CD1c-positive myeloid dendritic cell (primary cell): ENCODE data around the gene RBM48.
"Not testable (repeated sequence)": the region's sequence is repeated elsewhere in the genome, so short reads cannot be mapped to it uniquely, and the experiment has no call there.

ENCODE experiments used
- DNase-seq: peaks from one replicate; pipeline ENCODE4 v3.0.0-alpha.2; 2016; ENCODE audit errors: extremely low spot score

The RBM48 gene

GRCh38 chr7:92528188-92528957 lies at the start of gene RBM48, which contains the start of gene PEX1:
Gene RBM48 (plus strand): TSS chr7:92528795. CDS start chr7:92528814, 19 bp downstream.
Gene PEX1 (minus strand): TSS chr7:92528520. CDS start chr7:92528435, 85 bp downstream.
- peak; percentile 99 for DNase-seq

- not testable (repeated sequence) for DNase-seq
Observed at GRCh38 chr7:92479146-92479545, 49.4 kb upstream of the RBM48 start.

DNA sequence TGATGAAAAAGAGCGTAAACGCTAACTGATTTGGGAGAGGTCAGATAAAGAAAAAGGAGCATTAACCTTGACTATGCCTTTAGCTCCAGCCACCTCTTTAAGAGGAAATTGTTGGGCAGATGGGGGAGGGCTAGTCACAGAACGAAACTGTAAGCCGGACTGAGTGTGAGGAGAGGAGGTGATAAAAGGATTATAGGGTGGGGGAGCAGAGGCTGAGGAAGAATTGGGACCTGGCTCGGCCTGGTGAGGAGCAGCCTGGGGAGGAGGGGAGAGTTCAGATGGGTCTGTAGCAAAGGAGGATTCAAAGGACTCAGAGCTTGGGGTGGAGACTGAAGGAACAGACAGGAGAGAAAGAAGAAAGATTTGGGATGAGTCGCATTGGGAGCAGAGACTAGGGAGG lies 45.0 kb upstream of the RBM48 start:
- DNase-seq: not testable (repeated sequence)

- DNase-seq: not testable (repeated sequence)
Observed at GRCh38 chr7:92484226-92484625, 44.4 kb upstream of the RBM48 start.

GRCh38 chr7:92485267-92485892 lies 43.2 kb upstream of the RBM48 start:
- no peak for DNase-seq

DNA sequence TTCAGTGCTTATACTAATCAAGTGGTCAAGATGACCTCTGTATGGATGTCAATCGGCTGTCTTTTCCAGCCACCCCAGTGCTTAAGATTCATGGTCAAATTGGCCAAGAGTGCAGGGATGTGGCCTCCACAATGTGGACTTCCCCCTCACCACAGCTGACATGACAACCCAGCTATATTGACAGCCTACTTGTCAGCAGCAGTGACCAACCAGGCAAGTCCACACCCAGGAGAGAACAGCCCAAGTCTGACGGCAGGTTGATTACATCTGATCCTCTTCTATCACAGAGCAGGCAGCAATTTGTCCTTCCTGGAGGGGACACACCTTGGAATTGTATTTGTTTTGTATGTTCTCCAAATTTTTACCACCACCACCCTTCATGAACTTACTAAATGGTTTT lies 42.6 kb upstream of the RBM48 start:
- no peak for DNase-seq

DNA sequence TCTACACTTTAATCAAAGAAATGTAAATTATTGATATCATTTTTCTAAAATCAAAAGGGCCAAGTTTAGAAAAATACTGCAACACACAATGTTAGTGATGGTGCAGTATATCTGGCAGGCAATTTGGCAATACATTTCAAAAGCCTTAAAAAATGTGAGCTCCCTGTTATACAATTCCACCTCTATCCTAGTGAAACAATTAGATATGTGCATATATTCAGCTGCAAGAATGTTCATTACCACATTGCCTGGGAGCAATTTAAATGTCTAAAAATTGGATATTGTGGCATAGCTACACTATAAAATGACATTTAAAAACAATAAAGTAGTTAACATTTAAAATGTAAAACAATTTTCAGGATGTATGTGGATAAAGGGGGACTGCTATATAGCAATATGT lies 40.8 kb upstream of the RBM48 start:
- DNase-seq: no peak

DNA sequence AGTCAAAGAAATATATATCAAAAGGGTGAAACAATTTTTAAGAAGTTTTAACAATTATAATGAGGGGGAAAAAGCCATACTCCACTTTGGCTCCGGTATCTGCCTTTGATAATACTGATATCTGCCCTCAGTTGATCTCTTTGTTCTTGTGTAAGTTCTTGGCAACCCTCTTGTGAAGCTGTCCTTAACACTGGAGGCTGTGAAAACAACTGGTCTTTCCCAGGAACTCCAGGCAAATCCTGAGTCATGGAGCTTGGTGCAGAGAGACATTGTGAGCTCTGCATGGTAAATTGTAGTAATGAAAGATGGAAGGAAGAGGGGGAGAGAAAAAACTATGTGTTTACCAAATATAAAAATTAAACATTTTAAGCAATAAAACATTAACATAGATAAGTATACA lies 39.0 kb upstream of the RBM48 start:
- DNase-seq: no peak

- DNase-seq: no peak
Observed at GRCh38 chr7:92496876-92497275, 31.7 kb upstream of the RBM48 start.

DNA sequence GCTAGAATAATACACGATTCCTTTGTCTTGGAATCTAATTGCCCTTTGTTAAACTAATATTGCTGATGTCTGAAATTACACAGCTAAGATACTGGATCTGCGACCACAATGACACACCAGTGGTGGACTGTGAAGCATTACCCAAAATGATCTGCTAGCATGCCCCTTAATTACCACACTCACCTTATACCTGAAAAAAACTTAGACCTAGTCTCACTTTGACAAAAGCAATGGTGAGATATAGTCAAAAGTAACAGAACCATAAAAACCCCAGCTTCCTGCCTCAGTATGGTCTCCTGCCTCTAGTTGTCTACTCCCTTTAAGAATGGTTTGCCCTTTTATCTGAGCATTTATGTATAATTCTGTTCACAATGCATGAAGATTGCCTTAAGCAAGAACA lies 30.0 kb upstream of the RBM48 start:
- no peak for DNase-seq

DNA sequence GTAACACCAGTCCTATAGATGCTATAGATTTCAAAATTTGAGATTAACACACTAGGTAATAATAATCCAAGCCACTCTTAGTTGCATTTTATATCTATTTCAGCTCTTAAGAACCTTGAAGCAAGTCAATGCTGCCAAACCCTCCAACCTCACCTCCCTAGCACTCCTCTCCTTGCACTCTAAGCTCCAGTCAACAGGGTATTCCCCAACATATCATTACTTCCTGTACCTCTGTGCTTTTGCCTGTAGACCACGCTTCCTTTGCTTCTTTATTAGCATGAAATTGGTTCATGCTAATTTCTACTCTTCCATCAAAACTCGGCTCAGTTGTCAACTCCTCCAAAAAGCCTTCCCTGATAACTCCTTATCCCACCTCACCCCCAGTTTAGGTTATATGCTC lies 24.8 kb upstream of the RBM48 start:
- no peak for DNase-seq

DNA sequence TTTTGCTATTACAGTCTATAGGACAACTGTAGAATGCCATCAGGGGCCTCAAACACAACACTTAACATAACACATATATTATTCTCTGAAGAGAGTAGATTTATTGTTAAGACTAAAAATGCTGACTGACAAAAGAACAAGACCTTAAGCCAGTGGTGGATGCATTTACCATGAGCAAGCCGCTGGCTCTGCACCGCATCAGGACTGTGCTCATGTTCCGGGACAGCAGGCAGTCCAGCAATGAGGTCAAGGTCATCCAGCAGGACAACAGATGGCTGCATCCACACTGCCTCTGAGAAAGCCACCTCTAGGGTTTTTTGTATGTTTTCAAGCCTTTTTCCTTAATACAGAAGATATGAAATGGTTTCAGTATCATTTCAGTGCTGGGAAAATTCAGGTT lies 24.0 kb upstream of the RBM48 start:
- DNase-seq: no peak

DNA sequence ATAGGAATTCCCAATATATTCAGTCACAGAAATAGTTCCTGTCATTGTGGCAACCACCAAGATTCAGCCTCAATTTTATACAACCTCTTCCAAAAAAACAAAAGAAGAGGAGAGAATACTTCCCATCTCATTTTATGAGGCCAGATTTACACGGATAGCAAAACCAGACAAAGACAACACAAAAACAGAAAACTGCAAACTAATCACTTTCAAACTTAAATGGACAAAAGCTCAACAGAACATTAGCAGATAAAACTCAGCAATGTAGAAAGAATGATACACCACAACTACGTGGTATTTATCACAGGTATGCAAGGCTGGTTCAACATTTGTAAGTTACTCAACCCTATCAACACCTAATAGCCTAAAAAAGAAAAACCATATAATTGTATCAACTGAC lies 22.2 kb upstream of the RBM48 start:
- no peak for DNase-seq

GRCh38 chr7:92508946-92509345 lies 19.6 kb upstream of the RBM48 start:
- DNase-seq: no peak

DNA sequence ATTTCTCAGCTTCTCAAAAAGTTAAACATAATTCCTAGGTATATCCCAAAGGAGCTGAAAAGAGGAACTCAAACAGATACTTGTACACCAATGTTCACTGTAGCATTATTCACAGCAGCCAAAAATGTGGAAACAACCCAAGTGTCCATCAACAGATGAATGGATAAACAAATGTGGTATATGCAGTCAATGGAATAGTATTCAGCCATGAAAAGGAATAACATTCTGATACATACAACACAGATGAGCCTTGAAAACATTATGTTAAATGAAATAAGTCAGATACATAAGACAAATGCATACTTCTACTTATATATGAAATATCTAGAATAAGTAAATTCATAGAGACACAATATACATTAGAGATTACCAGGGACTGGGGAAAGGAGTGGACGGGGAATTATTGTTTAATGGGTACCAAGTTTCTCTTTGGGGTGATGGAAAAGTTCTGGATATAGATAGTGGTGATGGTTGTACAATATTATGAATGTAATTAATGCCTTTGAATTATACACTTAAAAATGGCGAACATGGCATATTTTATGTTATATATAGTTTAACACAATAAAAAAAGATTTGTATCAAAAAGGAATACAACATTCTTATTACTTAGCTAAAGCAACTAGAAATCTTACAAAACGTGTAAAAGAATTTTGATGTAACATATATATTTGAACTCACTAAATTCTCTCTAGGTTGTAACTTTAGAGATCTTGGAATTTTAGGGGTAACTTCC lies 15.3 kb upstream of the RBM48 start:
- no peak for DNase-seq

- no peak for DNase-seq
Observed at GRCh38 chr7:92517631-92518030, 11.0 kb upstream of the RBM48 start.

DNA sequence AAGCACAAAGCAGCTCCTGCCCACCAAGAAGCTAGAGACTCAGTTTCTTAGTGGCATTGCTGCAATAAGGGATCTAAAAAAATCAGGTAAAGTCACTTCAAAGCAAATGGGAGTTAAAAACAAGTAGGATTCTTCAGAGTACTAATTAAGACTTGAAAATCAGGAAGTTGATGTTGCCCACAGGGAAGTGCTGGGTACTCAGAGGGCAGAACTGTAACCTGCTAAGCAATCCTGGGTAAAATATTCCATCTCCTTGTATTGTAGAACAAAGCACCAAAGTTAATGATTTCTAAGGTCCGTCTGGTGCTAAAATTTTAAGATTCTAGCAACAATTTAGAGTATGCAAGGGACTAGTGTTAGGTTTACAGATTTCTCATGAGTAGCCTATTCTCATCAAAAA lies 8.6 kb upstream of the RBM48 start:
- DNase-seq: peak; percentile 8

DNA sequence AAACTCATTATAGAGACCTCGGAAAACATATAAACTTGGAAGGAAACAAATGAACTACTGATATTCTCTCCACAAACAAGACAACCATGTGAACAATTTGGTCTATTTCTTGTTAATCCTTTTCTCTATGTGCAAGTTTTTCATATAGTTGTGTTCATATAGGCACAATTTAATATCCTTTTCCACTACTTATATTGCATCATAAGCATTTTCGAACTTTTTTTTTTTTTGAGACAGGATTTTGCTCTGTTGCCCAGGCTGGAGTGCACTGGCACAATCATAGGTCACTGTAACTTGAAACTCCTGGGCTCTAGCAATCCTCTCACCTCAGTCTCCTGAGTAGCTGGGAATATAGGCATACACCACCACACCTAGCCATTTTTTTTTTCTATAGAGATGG lies 5.5 kb upstream of the RBM48 start:
- no peak for DNase-seq

DNA sequence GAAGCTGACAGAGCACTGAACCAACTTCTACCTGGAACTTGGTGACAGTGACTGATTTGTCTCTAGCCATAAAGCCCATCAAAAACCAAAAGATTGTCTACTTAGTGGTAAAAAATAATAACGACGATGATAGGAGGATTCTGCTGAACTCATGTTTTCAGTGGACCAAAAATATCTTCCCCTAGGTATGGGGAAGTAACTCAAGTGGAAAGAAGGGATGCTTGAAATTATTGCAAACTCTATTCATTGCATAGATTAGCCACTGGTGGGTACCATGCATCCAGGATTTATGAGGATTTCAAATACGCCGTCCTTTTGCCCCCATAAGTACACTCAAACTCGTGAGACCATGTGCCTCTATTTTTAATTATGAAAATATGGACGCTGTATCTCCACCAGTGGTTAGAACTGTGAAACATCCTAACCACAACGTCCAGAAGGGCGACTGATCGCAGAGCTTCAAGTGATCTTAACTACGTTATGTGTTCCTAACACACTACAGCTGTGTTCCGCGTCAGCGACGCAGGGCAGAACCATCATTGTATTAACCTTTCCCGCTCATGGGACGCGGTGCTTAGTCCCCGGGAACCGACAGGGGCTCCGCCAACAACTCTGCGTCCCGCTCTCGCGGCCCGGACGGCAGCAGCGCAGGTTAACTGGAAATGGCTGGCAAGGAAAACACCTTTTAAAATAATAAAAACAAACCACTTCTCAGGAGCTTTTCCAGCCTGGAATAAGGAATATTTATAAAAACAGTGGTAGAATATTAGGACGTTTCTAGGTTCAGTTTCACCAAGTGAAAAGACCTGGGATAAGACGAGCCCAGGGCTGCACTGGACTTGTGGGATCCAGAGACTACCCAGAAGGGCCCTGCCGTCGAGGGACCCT lies 1.1 kb upstream of the RBM48 start:
- peak; percentile 33 for DNase-seq

GRCh38 chr7:92528958-92529264 lies 316 bp downstream of the RBM48 start:
- no peak for DNase-seq

DNA sequence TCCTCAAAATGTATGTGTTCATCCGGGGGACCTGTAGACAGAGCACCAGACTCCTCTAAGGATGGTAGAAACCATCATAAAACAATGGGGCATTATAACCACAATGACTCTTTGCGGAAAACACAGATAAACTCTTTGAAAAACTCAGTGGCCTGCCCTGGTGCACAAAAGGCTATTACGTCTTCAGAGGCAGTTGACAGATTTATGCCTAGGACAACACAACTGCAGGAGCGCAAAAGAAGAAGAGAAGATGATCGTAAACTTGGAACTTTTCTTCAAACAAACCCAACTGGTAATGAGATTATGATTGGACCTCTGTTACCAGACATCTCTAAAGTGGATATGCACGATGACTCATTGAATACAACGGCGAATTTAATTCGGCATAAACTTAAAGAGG lies 6.0 kb downstream of the RBM48 start:
- no peak for DNase-seq

- DNase-seq: not testable (repeated sequence)
Observed at GRCh38 chr7:92543542-92543941, 14.9 kb downstream of the RBM48 start.
